ENCODE measurements around the gene C1orf232. TPM values are rescaled to one million over a fixed set of nuclear protein-coding genes. Genes with fewer than 3 reads are reported as not detected.

C1orf232 gene
- total and polyA plus RNA-seq, 9 of the 15 experiments (the other 6 are each of a cell fraction or from before 2014, with no cell fraction given), result not detected

GRCh38 chr1:26124418-26125331, 44.1 kb downstream of the C1orf232 start (continued):
- TF ChIP-seq HES1 (IDR thresholded peaks at IDR 0.05; ENCODE audit: low read depth), result no peak
- TF ChIP-seq HBP1 (CRISPR knock-in tag; IDR thresholded peaks at IDR 0.05), result no peak
- 0 out of 2 replicates have a peak, but pooled peaks have one; percentile 45 for TF ChIP-seq CREB5 (CRISPR knock-in tag; IDR thresholded peaks at IDR 0.05)
- no peak for TF ChIP-seq ZNF253 (CRISPR knock-in tag; conservative IDR thresholded peaks at IDR 0.05)
- no peak; the same call in none of the 2 replicates for TF ChIP-seq BACH1 (tag; IDR thresholded peaks at IDR 0.05)
- TF ChIP-seq NR4A1 (CRISPR knock-in tag; IDR thresholded peaks at IDR 0.05), result no peak
- TF ChIP-seq NR4A1 (tag; IDR thresholded peaks at IDR 0.05), result peak; percentile 91
- TF ChIP-seq RFX7 (CRISPR knock-in tag; IDR thresholded peaks at IDR 0.05), result no peak
- no peak for TF ChIP-seq ZBED1 (IDR thresholded peaks at IDR 0.05)
- TF ChIP-seq CHD4 (IDR thresholded peaks at IDR 0.05; ENCODE audit: insufficient read depth, insufficient replicate concordance, low read depth, low read length, poor library complexity, severe bottlenecking), result no peak
- no peak for TF ChIP-seq EGR1 (conservative IDR thresholded peaks at IDR 0.05)
- no peak for TF ChIP-seq TSC22D4 (tag; IDR thresholded peaks at IDR 0.05)
- no peak for TF ChIP-seq MTA3 (IDR thresholded peaks at IDR 0.05; ENCODE audit: borderline replicate concordance)
- no peak for TF ChIP-seq HDAC1 (IDR thresholded peaks at IDR 0.05)
- no peak for TF ChIP-seq ZNF280A (IDR thresholded peaks at IDR 0.05; ENCODE audit: low read depth, partially characterized antibody)
- TF ChIP-seq NCOA4 (IDR thresholded peaks at IDR 0.05; ENCODE audit: partially characterized antibody), result no peak
- no peak for TF ChIP-seq SFPQ (IDR thresholded peaks at IDR 0.05; ENCODE audit: low read depth, low read length)
- TF ChIP-seq POLR2H (tag; IDR thresholded peaks at IDR 0.05; ENCODE audit: low read depth), result no peak
- TF ChIP-seq ZNF507 (tag; conservative IDR thresholded peaks at IDR 0.05), result no peak
- no peak for TF ChIP-seq HNRNPH1 (optimal IDR thresholded peaks at IDR 0.05; ENCODE audit: low read depth, low read length)
